Fibroblast of lung (primary cell): Measurements from ENCODE around the gene C16orf96. TPM values are rescaled to one million over a fixed set of nuclear protein-coding genes. Genes with fewer than 3 reads are reported as not detected.

Source experiments
- DNase-seq, 2 donors: peaks; one replicate each; pipeline versions ENCODE4 v3.0.0 to v3.0.0-alpha.2; 2010; ENCODE audit warnings: low read depth in 2 of 2
- H2AFZ ChIP-seq: 2 replicates; pipeline ENCODE4 v1.5.1; 2012; ENCODE audit warnings: low read length, control low read depth, inconsistent platforms
- H3K27ac ChIP-seq: 2 replicates; pipeline ENCODE4 v1.5.1; 2011; ENCODE audit warnings: low read length, control low read depth; ENCODE audit not compliant: insufficient read depth
- H3K27me3 ChIP-seq: 2 replicates; pipeline ENCODE4 v1.5.1; 2011; ENCODE audit warnings: mild to moderate bottlenecking, low read length; ENCODE audit not compliant: control insufficient read depth, insufficient read depth
- H3K36me3 ChIP-seq: 2 replicates; pipeline ENCODE4 v1.5.1; 2011; ENCODE audit warnings: low read length; ENCODE audit not compliant: control insufficient read depth, insufficient read depth
- H3K4me1 ChIP-seq: 2 replicates; pipeline ENCODE4 v1.5.1; 2011; ENCODE audit warnings: low read length; ENCODE audit not compliant: control insufficient read depth, insufficient read depth; ENCODE audit errors: extremely low read depth
- H3K4me2 ChIP-seq: 2 replicates; pipeline ENCODE4 v1.5.1; 2011; ENCODE audit warnings: low read length, control low read depth; ENCODE audit not compliant: insufficient read depth; ENCODE audit errors: extremely low read depth
- H3K4me3 ChIP-seq, 4 experiments: fragments of 200-600 bp in 1 of 4; sonication (generic) in 1 of 4; replicated peaks in 1 of 4; 2 replicates each; pipeline ENCODE4 v1.5.1; 2011 to 2016; ENCODE audit warnings: low read length in 4 of 4, low read depth in 3 of 4, mild to moderate bottlenecking in 3 of 4, control low read depth in 2 of 4, inconsistent platforms in 1 of 4, mixed read lengths in 1 of 4; ENCODE audit not compliant: insufficient read depth in 1 of 4; ENCODE audit errors: control extremely low read depth in 1 of 4
- H3K79me2 ChIP-seq: 2 replicates; pipeline ENCODE4 v1.5.1; 2012; ENCODE audit warnings: mild to moderate bottlenecking, low read length, inconsistent platforms; ENCODE audit not compliant: control insufficient read depth, insufficient read depth
- H3K9ac ChIP-seq: 2 replicates; pipeline ENCODE4 v1.5.1; 2011; ENCODE audit warnings: mild to moderate bottlenecking, low read length, control low read depth; ENCODE audit not compliant: insufficient read depth
- H3K9me3 ChIP-seq: 2 replicates; pipeline ENCODE4 v1.5.1; 2012; ENCODE audit warnings: low read depth, low read length; ENCODE audit not compliant: control insufficient read depth, insufficient read depth
- H4K20me1 ChIP-seq: 2 replicates; pipeline ENCODE4 v1.5.1; 2011; ENCODE audit warnings: low read length; ENCODE audit not compliant: control insufficient read depth, insufficient read depth; ENCODE audit errors: extremely low read depth
- EZH2 ChIP-seq: IDR thresholded peaks from 2 replicates; pipeline ENCODE4 v1.5.1; 2012; ENCODE audit warnings: low read length, control low read depth, mild to moderate bottlenecking; ENCODE audit errors: missing control alignments
- polyA plus RNA-seq, 2 donors: library from polyadenylated mRNA; depleted of rRNA in 1 of 2; stranded (reverse) in 1 of 2; unstranded in 1 of 2; fragments of >200 nt; gene quantifications; 2 replicates each; pipeline ENCODE4 v1.2.1, GENCODE V29; 2011 to 2012; ENCODE audit warnings: missing spikeins in 1 of 2
- total RNA-seq: library from RNA; depleted of rRNA; stranded (reverse); fragments of >200 nt; gene quantifications from 2 replicates; pipeline ENCODE4 v1.2.1, GENCODE V29; 2014
- TF ChIP-seq, protein P1 (sequence below), 2 donors: IDR thresholded peaks in 1 of 2; conservative IDR thresholded peaks in 1 of 2; 1 replicate in 1 of 2; 2 replicates in 1 of 2; pipeline ENCODE4 v1.5.1; 2011 to 2012; ENCODE audit warnings: low read length in 2 of 2, control low read depth in 1 of 2, inconsistent platforms in 1 of 2, low read depth in 1 of 2, mild to moderate bottlenecking in 1 of 2

Gene C16orf96
- total and polyA plus RNA-seq, 2 donors (not counting 1 experiment from before 2014, with no cell fraction given), result under 0.01 TPM; not detected in 1

DNA sequence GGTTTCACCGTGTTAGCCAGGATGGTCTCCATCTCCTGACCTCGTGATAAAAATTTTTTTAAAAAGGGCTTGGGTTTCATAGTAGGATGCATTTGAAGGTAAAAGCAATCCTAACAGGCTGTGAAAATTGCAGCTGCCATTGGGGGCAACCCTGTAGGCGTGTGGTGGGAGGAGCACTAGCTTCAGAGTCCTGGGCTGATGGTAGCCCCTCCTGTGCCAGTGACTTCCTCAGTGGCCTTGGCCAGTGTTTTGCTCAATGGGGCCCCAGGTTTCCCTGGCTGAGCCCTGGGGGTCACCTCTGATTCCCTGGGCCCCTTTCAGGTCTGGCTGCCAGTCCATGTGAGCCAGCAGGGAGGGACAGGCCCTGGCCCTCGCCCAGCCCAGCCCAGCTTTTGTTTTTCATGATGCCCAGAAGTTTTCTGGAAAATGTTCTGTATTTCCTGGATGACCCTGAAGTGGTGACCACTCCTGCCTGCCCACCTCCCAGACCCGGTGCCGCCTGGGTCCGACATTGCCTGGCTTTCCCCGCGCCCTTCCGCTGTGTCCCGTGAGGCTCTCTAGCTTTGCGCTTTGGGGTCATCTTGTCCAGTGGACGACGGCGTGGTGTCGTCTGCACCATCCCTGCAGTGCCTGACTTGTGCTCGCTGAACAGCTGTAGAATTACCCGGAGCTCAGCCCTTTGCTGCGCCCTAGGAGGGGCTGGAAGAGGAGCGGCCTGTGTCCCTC lies 77.9 kb downstream of the C16orf96 start:
- Histone ChIP-seq H3K4me1 (no peaks in the 10 kb centered on the region), H3K9ac (no peak overlapping the region), H3K4me3 (no peak overlapping the region), H3K27ac (no peak overlapping the region), H3K79me2 (peaks cover 52% of the 10 kb centered on the region), H3K4me2 (no peak overlapping the region), H4K20me1 (no peaks in the 10 kb centered on the region), H3K36me3 (peaks cover 2% of the 10 kb centered on the region), H3K27me3 (no peaks in the 10 kb centered on the region), H3K9me3 (no peaks in the 10 kb centered on the region), H2AFZ (no peak overlapping the region)
- no peak for TF ChIP-seq EZH2
- TF ChIP-seq, protein P1, sequence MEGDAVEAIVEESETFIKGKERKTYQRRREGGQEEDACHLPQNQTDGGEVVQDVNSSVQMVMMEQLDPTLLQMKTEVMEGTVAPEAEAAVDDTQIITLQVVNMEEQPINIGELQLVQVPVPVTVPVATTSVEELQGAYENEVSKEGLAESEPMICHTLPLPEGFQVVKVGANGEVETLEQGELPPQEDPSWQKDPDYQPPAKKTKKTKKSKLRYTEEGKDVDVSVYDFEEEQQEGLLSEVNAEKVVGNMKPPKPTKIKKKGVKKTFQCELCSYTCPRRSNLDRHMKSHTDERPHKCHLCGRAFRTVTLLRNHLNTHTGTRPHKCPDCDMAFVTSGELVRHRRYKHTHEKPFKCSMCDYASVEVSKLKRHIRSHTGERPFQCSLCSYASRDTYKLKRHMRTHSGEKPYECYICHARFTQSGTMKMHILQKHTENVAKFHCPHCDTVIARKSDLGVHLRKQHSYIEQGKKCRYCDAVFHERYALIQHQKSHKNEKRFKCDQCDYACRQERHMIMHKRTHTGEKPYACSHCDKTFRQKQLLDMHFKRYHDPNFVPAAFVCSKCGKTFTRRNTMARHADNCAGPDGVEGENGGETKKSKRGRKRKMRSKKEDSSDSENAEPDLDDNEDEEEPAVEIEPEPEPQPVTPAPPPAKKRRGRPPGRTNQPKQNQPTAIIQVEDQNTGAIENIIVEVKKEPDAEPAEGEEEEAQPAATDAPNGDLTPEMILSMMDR (conservative IDR thresholded peaks at IDR 0.05 in 1 of 2, IDR thresholded peaks at IDR 0.05 in 1 of 2; ENCODE audit: low read depth in 1 of 2, low read length in 2 of 2), result no peak
- no peak for DNase-seq

DNA sequence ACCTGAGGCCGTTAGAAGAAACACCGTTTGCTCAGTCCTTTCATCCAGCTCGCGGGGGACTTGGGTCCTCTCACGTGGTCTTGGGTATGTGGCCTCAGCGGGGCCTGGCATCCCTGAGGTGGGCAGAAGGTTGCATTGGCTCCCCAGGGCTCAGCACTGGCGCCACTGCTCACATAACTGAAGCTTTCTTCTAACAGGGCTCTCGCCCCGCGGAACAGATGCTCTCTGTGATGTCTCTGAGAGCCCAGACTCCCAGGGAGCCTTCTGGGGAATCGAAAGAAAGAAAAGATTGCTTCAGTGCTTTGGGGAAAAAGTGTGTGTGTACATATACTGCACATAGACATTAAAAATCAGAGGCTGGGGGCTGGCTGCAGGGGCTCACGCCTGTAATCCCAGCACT lies 78.6 kb downstream of the C16orf96 start:
- H3K79me2 ChIP-seq, result peaks cover 53% of the 10 kb centered on the region
- peaks cover 2% of the 10 kb centered on the region for H3K36me3 ChIP-seq
- no peaks in the 10 kb centered on the region for H4K20me1 ChIP-seq
- no peaks in the 10 kb centered on the region for H3K27me3 ChIP-seq
- TF ChIP-seq, protein P1 (conservative IDR thresholded peaks at IDR 0.05 in 1 of 2, IDR thresholded peaks at IDR 0.05 in 1 of 2; ENCODE audit: low read depth in 1 of 2, low read length in 2 of 2), result no peak
- TF ChIP-seq EZH2, result no peak
- H3K4me3 ChIP-seq, result no peak overlapping the region
- H3K9ac ChIP-seq, result no peak overlapping the region
- H2AFZ ChIP-seq, result no peak overlapping the region
- H3K27ac ChIP-seq, result no peak overlapping the region
- no peaks in the 10 kb centered on the region for H3K9me3 ChIP-seq
- H3K4me2 ChIP-seq, result no peak overlapping the region
- no peaks in the 10 kb centered on the region for H3K4me1 ChIP-seq
- DNase-seq, result no peak

DNA sequence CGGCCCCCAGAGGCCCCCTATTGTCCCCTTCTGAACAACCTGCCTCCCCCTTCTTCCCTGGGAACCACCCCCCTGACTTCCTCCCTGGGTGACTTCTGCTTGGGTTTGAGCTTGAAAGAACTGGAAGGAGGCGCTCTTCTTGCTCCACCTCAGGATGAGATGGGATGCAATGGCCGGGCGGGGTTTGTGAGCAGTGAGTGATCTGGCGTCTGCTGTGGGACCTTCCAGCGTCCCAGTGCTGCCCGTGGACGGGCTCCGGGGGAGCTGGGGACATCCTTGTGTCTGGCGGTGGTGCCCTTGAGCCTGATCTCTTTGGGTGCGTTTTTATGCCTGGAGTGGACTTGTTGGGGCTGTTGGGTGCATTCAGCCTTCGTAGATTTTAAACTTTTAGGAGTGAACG lies 80.1 kb downstream of the C16orf96 start:
- H3K4me3 ChIP-seq, result no peak overlapping the region
- no peak for DNase-seq
- no peak overlapping the region for H3K27ac ChIP-seq
- no peaks in the 10 kb centered on the region for H4K20me1 ChIP-seq
- H3K4me1 ChIP-seq, result peaks cover 4% of the 10 kb centered on the region
- no peak overlapping the region for H3K4me2 ChIP-seq
- H3K9ac ChIP-seq, result no peak overlapping the region
- H3K27me3 ChIP-seq, result no peaks in the 10 kb centered on the region
- H2AFZ ChIP-seq, result no peak overlapping the region
- H3K36me3 ChIP-seq, result peaks cover 2% of the 10 kb centered on the region
- H3K79me2 ChIP-seq, result peaks cover 52% of the 10 kb centered on the region
- TF ChIP-seq, protein P1 (conservative IDR thresholded peaks at IDR 0.05 in 1 of 2, IDR thresholded peaks at IDR 0.05 in 1 of 2; ENCODE audit: low read depth in 1 of 2, low read length in 2 of 2), result no peak
- no peak for TF ChIP-seq EZH2
- H3K9me3 ChIP-seq, result no peaks in the 10 kb centered on the region
